Duodenal mucosa (tissue), 2 donors: ENCODE results near the gene FIG4.
"Not testable (repeated sequence)": the region's sequence is repeated elsewhere in the genome, so short reads cannot be mapped to it uniquely, and the experiment has no call there.

Source experiments
- H3K27ac ChIP-seq: one replicate; pipeline ENCODE4 v1.7.0; 2013; ENCODE audit warnings: low read depth, low read length
- H3K27me3 ChIP-seq, 2 donors: one replicate each; pipeline ENCODE4 v1.7.0; 2013; ENCODE audit warnings: low read length in 2 of 2, control low read depth in 1 of 2; ENCODE audit not compliant: insufficient read depth in 2 of 2, control insufficient read depth in 1 of 2
- H3K36me3 ChIP-seq, 2 donors: one replicate each; pipeline ENCODE4 v1.7.0; 2013; ENCODE audit warnings: low read length in 2 of 2, control low read depth in 1 of 2; ENCODE audit not compliant: insufficient read depth in 2 of 2, control insufficient read depth in 1 of 2
- H3K4me1 ChIP-seq, 2 donors: one replicate each; pipeline ENCODE4 v1.7.0; 2013; ENCODE audit warnings: low read length in 2 of 2, control low read depth in 1 of 2; ENCODE audit not compliant: insufficient read depth in 2 of 2, control insufficient read depth in 1 of 2
- H3K4me3 ChIP-seq, 2 donors: one replicate each; pipeline ENCODE4 v1.7.0; 2013; ENCODE audit warnings: low read length in 2 of 2, low read depth in 1 of 2
- H3K9ac ChIP-seq, 2 donors: one replicate each; pipeline ENCODE4 v1.7.0; 2013; ENCODE audit warnings: low read length in 2 of 2, low read depth in 1 of 2
- H3K9me3 ChIP-seq, 2 donors: one replicate each; pipeline ENCODE4 v1.7.0; 2013; ENCODE audit warnings: low read length in 2 of 2, control low read depth in 1 of 2; ENCODE audit not compliant: control insufficient read depth in 1 of 2

FIG4 gene

DNA sequence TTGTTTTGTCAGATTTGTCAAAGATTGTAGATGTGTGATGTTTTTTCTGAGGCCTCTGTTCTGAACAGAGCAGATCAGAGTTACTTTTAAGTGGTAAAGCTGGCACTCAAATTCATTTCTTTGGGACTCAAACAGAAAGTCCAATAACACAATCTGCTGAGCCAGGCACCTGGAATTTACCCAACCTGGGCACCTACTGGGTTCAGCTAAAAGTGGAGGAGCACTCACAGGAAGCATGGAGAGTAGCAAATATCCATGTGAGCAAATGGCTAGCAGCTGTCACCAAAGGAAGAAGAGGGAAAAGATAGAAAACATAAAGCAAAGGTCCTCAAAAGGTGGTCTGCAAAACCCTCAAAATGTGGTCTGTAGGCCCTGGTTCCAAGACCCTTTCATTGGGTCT, 116.8 kb downstream of the FIG4 start:
- Histone ChIP-seq H3K27ac (no peak overlapping the region), H3K9ac (no peak overlapping the region), H3K9me3 (no peaks in the 10 kb centered on the region), H3K27me3 (no peaks in the 10 kb centered on the region), H3K4me1 (no peaks in the 10 kb centered on the region), H3K4me3 (no peak overlapping the region), H3K36me3 (no peaks in the 10 kb centered on the region)

DNA sequence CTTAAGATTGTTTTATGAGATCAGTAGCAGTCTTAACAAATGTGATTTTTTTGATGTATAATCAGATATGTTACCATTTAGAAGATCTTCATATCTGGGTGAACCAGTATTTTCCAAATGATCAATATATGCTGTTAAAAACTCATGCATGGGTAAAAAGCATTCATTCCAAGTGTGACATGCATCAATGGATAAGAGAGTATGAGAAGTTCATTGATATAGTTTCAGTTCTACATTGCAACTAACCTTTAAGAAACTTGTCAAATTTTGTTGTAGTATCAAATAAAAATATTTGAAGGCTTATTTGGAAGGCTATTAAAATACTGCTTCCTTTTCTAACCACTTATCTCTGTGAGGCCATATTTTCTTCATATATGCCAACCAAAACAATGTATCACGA, 117.7 kb downstream of the FIG4 start:
- Histone ChIP-seq H3K27ac (no peak overlapping the region), H3K9ac (no peak overlapping the region)

GRCh38 chr6:109815054-109815453, 124.0 kb downstream of the FIG4 start:
- no peak overlapping the region for H3K4me3 ChIP-seq
- H3K27me3 ChIP-seq, result no peaks in the 10 kb centered on the region
- H3K9me3 ChIP-seq, result no peaks in the 10 kb centered on the region
- peaks cover 0 to 4% of the 10 kb centered on the region in 2 donors for H3K36me3 ChIP-seq
- H3K27ac ChIP-seq, result no peak overlapping the region
- H3K4me1 ChIP-seq, result no peaks in the 10 kb centered on the region
- H3K9ac ChIP-seq, result no peak overlapping the region

More for the DNA sequence above, 117.7 kb downstream of the FIG4 start:
- Histone ChIP-seq H3K9me3 (no peaks in the 10 kb centered on the region), H3K36me3 (peaks cover 0 to 4% of the 10 kb centered on the region in 2 donors), H3K4me3 (no peak overlapping the region), H3K27me3 (no peaks in the 10 kb centered on the region), H3K4me1 (no peaks in the 10 kb centered on the region)

DNA sequence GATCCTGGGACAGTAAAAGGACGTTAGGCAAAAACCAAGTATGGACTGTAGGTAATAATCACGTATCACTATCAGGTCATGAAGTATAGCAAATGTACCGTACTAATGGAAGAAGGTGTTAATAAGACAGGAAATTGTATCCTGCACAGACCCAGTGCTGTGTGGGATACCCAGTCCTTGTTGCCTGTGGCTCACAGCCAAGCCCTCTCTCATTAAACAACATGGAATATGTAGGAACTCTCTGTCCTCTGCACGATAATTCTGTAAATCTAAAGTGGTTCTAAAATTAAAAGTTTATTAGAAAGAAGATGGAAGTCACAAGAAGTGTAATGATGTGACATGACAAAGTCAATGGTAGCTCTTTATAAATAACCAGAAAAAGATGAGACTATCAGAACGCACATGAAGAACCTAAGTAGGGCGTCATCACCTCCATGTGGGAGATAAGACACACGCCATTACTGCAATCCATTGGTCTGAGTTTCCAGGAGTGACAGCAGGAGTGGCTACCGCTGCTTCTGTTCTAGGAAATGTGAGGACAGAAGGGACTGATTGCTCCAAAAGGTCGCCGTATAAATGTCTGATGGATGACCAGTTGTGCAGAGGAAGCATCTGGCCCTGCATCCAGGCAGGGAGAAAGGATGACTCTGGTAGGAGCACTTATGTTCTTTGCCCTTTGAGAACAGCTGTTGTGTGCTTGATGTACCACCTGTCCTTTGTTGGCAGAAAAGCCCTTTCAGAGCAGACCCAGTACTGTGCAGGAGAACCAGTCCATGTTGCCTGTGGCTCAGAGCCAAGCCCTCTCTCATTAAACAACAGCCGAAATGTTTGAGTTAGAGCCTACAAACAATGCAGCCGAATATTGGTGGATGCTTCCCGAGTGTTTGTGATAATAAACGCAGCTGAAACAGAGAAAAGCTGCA, 125.6 kb downstream of the FIG4 start:
- H3K4me3 ChIP-seq, result no peak overlapping the region
- H3K36me3 ChIP-seq, result peaks cover 0 to 4% of the 10 kb centered on the region in 2 donors
- no peak overlapping the region for H3K9ac ChIP-seq
- no peaks in the 10 kb centered on the region for H3K27me3 ChIP-seq
- no peak overlapping the region for H3K27ac ChIP-seq
- no peaks in the 10 kb centered on the region for H3K4me1 ChIP-seq
- no peaks in the 10 kb centered on the region for H3K9me3 ChIP-seq

DNA sequence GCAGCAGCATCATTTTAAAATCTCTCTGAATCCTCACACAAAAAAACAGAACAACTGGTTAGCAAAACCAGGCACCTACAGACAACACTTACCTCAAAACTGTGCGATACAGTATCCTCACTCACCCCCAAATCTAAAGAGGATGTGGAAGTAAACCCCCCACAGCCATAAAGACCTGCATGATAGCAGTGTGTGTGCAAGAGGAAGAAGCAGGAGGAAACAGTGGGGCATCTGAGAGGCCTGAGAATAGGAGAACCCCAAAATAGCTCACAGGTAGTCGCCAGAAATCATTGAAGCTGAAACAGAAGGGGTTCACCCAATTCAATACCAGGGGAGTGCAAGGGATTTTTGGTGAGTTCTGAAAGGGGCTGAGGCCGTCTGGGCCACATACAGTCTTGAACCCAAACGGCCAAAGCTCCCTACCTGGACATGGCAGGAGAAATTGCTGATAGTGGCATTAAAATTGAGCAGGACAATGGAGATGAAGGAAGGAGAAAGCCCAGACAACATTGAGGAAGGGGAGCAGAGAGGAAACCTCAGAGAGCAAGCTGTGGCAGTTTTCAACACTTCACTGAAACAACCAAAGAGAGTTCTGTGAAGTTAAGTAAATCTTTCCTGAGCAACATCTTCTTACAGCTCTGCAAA, 129.7 kb downstream of the FIG4 start:
- Histone ChIP-seq H3K27ac (no peak overlapping the region), H3K9me3 (no peaks in the 10 kb centered on the region), H3K27me3 (no peaks in the 10 kb centered on the region), H3K36me3 (no peaks in the 10 kb centered on the region), H3K4me1 (no peaks in the 10 kb centered on the region), H3K9ac (no peak overlapping the region), H3K4me3 (no peak overlapping the region)

DNA sequence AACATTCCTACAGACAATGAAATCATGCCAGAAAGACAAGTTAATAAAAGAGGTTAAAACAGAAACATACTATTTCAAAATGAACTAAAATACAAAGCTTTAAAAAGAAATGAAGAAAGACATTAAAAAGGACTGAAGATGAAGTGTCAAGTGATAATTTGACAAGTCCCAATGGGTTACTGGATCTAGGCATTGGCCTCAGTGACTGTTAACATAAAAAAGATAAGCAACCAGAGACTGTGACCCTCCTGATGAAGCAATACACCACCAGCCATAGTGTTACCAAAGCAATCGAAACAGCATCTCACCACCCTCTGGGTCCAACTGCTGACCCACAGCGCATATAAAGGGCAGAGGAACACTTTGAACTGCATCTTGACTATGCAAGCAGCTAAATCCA, 130.3 kb downstream of the FIG4 start:
- H3K27ac ChIP-seq, result no peak overlapping the region
- no peaks in the 10 kb centered on the region for H3K4me1 ChIP-seq
- H3K9me3 ChIP-seq, result no peaks in the 10 kb centered on the region
- H3K36me3 ChIP-seq, result peaks cover 0 to under 1% of the 10 kb centered on the region in 2 donors
- no peak overlapping the region for H3K9ac ChIP-seq
- H3K4me3 ChIP-seq, result no peak overlapping the region
- H3K27me3 ChIP-seq, result no peaks in the 10 kb centered on the region

DNA sequence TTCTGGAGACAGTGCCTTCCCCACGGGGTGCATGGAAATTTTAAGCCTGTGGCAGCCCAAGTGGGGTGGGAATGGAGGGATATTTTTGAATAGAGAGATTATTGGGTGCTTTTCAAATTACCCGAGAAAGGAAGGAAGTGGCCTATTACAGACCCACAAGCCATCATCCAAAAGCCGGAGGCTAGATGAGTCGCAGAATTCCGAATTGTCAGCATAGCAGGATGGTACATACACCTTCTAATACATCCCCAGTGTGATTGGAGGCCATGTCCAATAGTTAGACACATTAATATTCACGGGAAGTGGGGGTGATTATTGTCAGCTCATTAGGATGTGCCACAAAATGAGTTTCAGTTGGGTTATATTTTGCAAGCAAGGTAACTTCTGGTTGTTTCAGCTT, 133.0 kb downstream of the FIG4 start:
- Histone ChIP-seq H3K27me3 (no peaks in the 10 kb centered on the region), H3K9me3 (no peaks in the 10 kb centered on the region), H3K9ac (no peak overlapping the region), H3K27ac (no peak overlapping the region), H3K4me1 (no peaks in the 10 kb centered on the region), H3K36me3 (peaks cover 0 to 3% of the 10 kb centered on the region in 2 donors), H3K4me3 (no peak overlapping the region)

DNA sequence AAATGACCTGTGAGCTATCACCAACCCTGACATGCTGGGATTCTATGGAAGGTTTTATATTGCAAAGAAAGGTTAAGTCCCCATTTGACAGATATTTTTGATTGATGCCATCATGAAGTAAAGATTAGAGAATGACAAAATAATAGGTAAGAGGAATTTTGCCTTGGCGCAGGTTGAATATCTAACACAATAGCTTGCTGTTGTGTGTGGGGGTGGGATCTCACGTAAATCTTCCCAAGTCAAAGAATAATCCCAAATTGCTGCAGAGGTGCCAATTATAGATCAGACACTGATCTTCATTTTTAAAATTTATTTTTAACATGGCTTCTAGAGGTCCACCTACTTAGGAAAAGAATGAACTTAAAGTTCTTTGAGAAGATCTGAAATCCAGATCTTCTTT, 135.5 kb downstream of the FIG4 start:
- H3K9ac ChIP-seq, result no peak overlapping the region
- H3K9me3 ChIP-seq, result no peaks in the 10 kb centered on the region
- H3K27ac ChIP-seq, result no peak overlapping the region
- no peaks in the 10 kb centered on the region for H3K27me3 ChIP-seq
- H3K36me3 ChIP-seq, result peaks cover 0 to 3% of the 10 kb centered on the region in 2 donors
- H3K4me1 ChIP-seq, result no peaks in the 10 kb centered on the region
- no peak overlapping the region for H3K4me3 ChIP-seq

GRCh38 chr6:109831352-109831751, 140.3 kb downstream of the FIG4 start:
- H3K27ac ChIP-seq, H3K4me1 ChIP-seq, H3K4me3 ChIP-seq, H3K36me3 ChIP-seq, H3K9ac ChIP-seq, H3K9me3 ChIP-seq, H3K27me3 ChIP-seq: not testable (repeated sequence)

DNA sequence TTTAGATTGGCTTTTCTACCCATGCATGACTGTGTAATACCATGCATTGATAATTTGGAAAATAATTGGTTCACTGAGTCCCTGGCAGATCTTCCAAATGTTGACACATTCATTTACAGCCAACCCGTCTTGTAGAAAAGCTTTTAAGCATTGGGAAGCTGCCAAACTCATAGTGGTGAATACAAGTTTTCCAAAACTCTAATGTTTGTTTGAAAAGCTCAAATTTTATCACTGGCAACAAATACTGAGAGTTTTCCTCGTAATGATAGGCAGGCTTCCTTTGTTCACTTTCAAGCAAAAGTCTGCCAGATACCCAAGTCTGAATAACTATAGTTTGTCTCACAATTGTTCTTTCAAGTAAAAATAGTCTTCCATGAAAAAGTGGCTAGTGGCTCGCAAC, 143.0 kb downstream of the FIG4 start:
- H3K9ac ChIP-seq, result no peak overlapping the region
- H3K27ac ChIP-seq, result no peak overlapping the region
- no peaks in the 10 kb centered on the region for H3K36me3 ChIP-seq
- H3K4me3 ChIP-seq, result no peak overlapping the region
- H3K9me3 ChIP-seq, result no peaks in the 10 kb centered on the region
- no peaks in the 10 kb centered on the region for H3K4me1 ChIP-seq
- no peaks in the 10 kb centered on the region for H3K27me3 ChIP-seq
